ENCODE data around the gene TAMALIN. TPM values are rescaled to one million over a fixed set of nuclear protein-coding genes. Genes with fewer than 3 reads are reported as not detected.
A peak's percentile ranks its signal among the peaks of the same experiment; 100 is the strongest.

Gene TAMALIN
- total and polyA plus RNA-seq, 4 donors = 7.1 to 129 (median 39.0) TPM

- Histone ChIP-seq H3K27me3 (ENCODE audit: control insufficient read depth in 1 of 2, insufficient read depth in 2 of 2, low read length in 1 of 2) (no peaks in the 10 kb centered on the region), H3K9me3 (ENCODE audit: control insufficient read depth, low read length) (no peaks in the 10 kb centered on the region), H3K27ac (ENCODE audit: low read depth in 1 of 2, low read length in 2 of 2) (no peak overlapping the region), H3K4me3 (ENCODE audit: low read length in 2 of 2) (no peak overlapping the region), H3K4me1 (ENCODE audit: control insufficient read depth in 1 of 2, insufficient read depth in 2 of 2, low read length in 2 of 2) (no peaks in the 10 kb centered on the region), H3K36me3 (ENCODE audit: control insufficient read depth in 1 of 2, insufficient read depth in 2 of 2, low read length in 1 of 2) (no peaks in the 10 kb centered on the region)
- no peak for ATAC-seq (ENCODE audit: low FRiP score)
- no peak for DNase-seq
- intact Hi-C loops (cut with DNase I) = no loop called here
- 92 to 93% methylated on average over 16 of the region's 16 CpGs for WGBS, 2 donors
These were observed 7.0 kb downstream of the TAMALIN start for GRCh38 chr12:52013626-52014310.

- Histone ChIP-seq H3K9me3 (ENCODE audit: control insufficient read depth, low read length) (no peaks in the 10 kb centered on the region), H3K27ac (ENCODE audit: low read depth in 1 of 2, low read length in 2 of 2) (no peak overlapping the region), H3K4me3 (ENCODE audit: low read length in 2 of 2) (no peak overlapping the region), H3K36me3 (ENCODE audit: control insufficient read depth in 1 of 2, insufficient read depth in 2 of 2, low read length in 1 of 2) (no peaks in the 10 kb centered on the region), H3K27me3 (ENCODE audit: control insufficient read depth in 1 of 2, insufficient read depth in 2 of 2, low read length in 1 of 2) (no peaks in the 10 kb centered on the region), H3K4me1 (ENCODE audit: control insufficient read depth in 1 of 2, insufficient read depth in 2 of 2, low read length in 2 of 2) (no peaks in the 10 kb centered on the region)
- DNase-seq (no peak), ATAC-seq (ENCODE audit: low FRiP score) (no peak)
- intact Hi-C loops (cut with DNase I) = no loop called here
- 65 to 66% methylated on average over 67 to 93 of the region's 93 CpGs for WGBS, 2 donors
These were observed 8.1 kb downstream of the TAMALIN start for GRCh38 chr12:52014567-52015530.

GRCh38 chr12:52015532-52016041, 8.8 kb downstream of the TAMALIN start:
- Histone ChIP-seq H3K36me3 (ENCODE audit: control insufficient read depth in 1 of 2, insufficient read depth in 2 of 2, low read length in 1 of 2) (no peaks in the 10 kb centered on the region), H3K9me3 (ENCODE audit: control insufficient read depth, low read length) (no peaks in the 10 kb centered on the region), H3K4me1 (ENCODE audit: control insufficient read depth in 1 of 2, insufficient read depth in 2 of 2, low read length in 2 of 2) (no peaks in the 10 kb centered on the region), H3K27me3 (ENCODE audit: control insufficient read depth in 1 of 2, insufficient read depth in 2 of 2, low read length in 1 of 2) (no peaks in the 10 kb centered on the region), H3K4me3 (ENCODE audit: low read length in 2 of 2) (no peak overlapping the region), H3K27ac (ENCODE audit: low read depth in 1 of 2, low read length in 2 of 2) (no peak overlapping the region)
- DNase-seq (no peak), ATAC-seq (ENCODE audit: low FRiP score) (no peak)
- 90 to 91% methylated on average over 10 of the region's 10 CpGs for WGBS, 2 donors
- intact Hi-C loops (cut with DNase I) = no loop called here

GRCh38 chr12:52018433-52019112, 11.8 kb downstream of the TAMALIN start:
- WGBS, 2 donors = 79 to 82% methylated on average over 4 of the region's 4 CpGs
- ATAC-seq (ENCODE audit: low FRiP score) = no peak

GRCh38 chr12:52019113-52019770, 12.5 kb downstream of the TAMALIN start:
- DNase-seq (no peak), ATAC-seq (ENCODE audit: low FRiP score) (no peak)
- Histone ChIP-seq H3K27me3 (ENCODE audit: control insufficient read depth in 1 of 2, insufficient read depth in 2 of 2, low read length in 1 of 2) (no peaks in the 10 kb centered on the region), H3K27ac (ENCODE audit: low read depth in 1 of 2, low read length in 2 of 2) (no peak overlapping the region), H3K4me1 (ENCODE audit: control insufficient read depth in 1 of 2, insufficient read depth in 2 of 2, low read length in 2 of 2) (no peaks in the 10 kb centered on the region), H3K9me3 (ENCODE audit: control insufficient read depth, low read length) (no peaks in the 10 kb centered on the region), H3K36me3 (ENCODE audit: control insufficient read depth in 1 of 2, insufficient read depth in 2 of 2, low read length in 1 of 2) (no peaks in the 10 kb centered on the region), H3K4me3 (ENCODE audit: low read length in 2 of 2) (no peak overlapping the region)
- 62 to 63% methylated on average over 13 of the region's 13 CpGs for WGBS, 2 donors
- intact Hi-C loops (cut with DNase I) = no loop called here

More at GRCh38 chr12:52018433-52019112, 11.8 kb downstream of the TAMALIN start:
- intact Hi-C loops (cut with DNase I) = no loop called here
- no peak overlapping the region for H3K27ac ChIP-seq (ENCODE audit: low read depth in 1 of 2, low read length in 2 of 2)
- H3K27me3 ChIP-seq (ENCODE audit: control insufficient read depth in 1 of 2, insufficient read depth in 2 of 2, low read length in 1 of 2) = no peaks in the 10 kb centered on the region
- H3K4me3 ChIP-seq (ENCODE audit: low read length in 2 of 2) = no peak overlapping the region
- no peaks in the 10 kb centered on the region for H3K9me3 ChIP-seq (ENCODE audit: control insufficient read depth, low read length)
- DNase-seq = no peak
- H3K4me1 ChIP-seq (ENCODE audit: control insufficient read depth in 1 of 2, insufficient read depth in 2 of 2, low read length in 2 of 2) = no peaks in the 10 kb centered on the region
- no peaks in the 10 kb centered on the region for H3K36me3 ChIP-seq (ENCODE audit: control insufficient read depth in 1 of 2, insufficient read depth in 2 of 2, low read length in 1 of 2)

GRCh38 chr12:52020539-52021336, 14.0 kb downstream of the TAMALIN start:
- 48 to 52% methylated on average over 8 to 9 of the region's 9 CpGs for WGBS, 2 donors
- Histone ChIP-seq H3K27me3 (ENCODE audit: control insufficient read depth in 1 of 2, insufficient read depth in 2 of 2, low read length in 1 of 2) (no peaks in the 10 kb centered on the region), H3K4me3 (ENCODE audit: low read length in 2 of 2) (no peak overlapping the region), H3K27ac (ENCODE audit: low read depth in 1 of 2, low read length in 2 of 2) (no peak overlapping the region), H3K36me3 (ENCODE audit: control insufficient read depth in 1 of 2, insufficient read depth in 2 of 2, low read length in 1 of 2) (no peaks in the 10 kb centered on the region), H3K4me1 (ENCODE audit: control insufficient read depth in 1 of 2, insufficient read depth in 2 of 2, low read length in 2 of 2) (no peaks in the 10 kb centered on the region), H3K9me3 (ENCODE audit: control insufficient read depth, low read length) (no peaks in the 10 kb centered on the region)
- ATAC-seq (ENCODE audit: low FRiP score) = no peak
- DNase-seq = peak; percentile 65 to 82
- intact Hi-C loops (cut with DNase I) = no loop called here

- intact Hi-C loops (cut with DNase I) = loop anchor here in 1 of 2 donors (2.0 kb wide), 1 partner anchor 18 kb away; no protein-coding TSS in a partner anchor
- no peak overlapping the region for H3K4me3 ChIP-seq (ENCODE audit: low read length in 2 of 2)
- WGBS, 2 donors = 17 to 27% methylated on average over 14 of the region's 14 CpGs
- no peaks in the 10 kb centered on the region for H3K4me1 ChIP-seq (ENCODE audit: control insufficient read depth in 1 of 2, insufficient read depth in 2 of 2, low read length in 2 of 2)
- no peaks in the 10 kb centered on the region for H3K9me3 ChIP-seq (ENCODE audit: control insufficient read depth, low read length)
- H3K27me3 ChIP-seq (ENCODE audit: control insufficient read depth in 1 of 2, insufficient read depth in 2 of 2, low read length in 1 of 2) = no peaks in the 10 kb centered on the region
- no peak for DNase-seq
- H3K36me3 ChIP-seq (ENCODE audit: control insufficient read depth in 1 of 2, insufficient read depth in 2 of 2, low read length in 1 of 2) = no peaks in the 10 kb centered on the region
- H3K27ac ChIP-seq (ENCODE audit: low read depth in 1 of 2, low read length in 2 of 2) = no peak overlapping the region
- no peak for ATAC-seq (ENCODE audit: low FRiP score)
These were observed 16.1 kb downstream of the TAMALIN start for GRCh38 chr12:52022841-52023181.
